Measurements from ENCODE around the gene PLCB3. TPM values are rescaled to one million over a fixed set of nuclear protein-coding genes. Genes with fewer than 3 reads are reported as not detected.

PLCB3 gene
- total RNA-seq, result 11.5 and 12.0 TPM in 2 replicates

GRCh38 chr11:64251016-64251752 lies at the start of gene PLCB3:
TSS of gene PLCB3 (plus strand) at chr11:64251530. CDS start at chr11:64251650, 120 bp downstream.
- intact Hi-C loops (cut with micrococcal nuclease), result loop anchor here (1.0 kb wide), 4 partner anchors 18 to 53 kb away; partner anchors contain the start of gene BAD

GRCh38 chr11:64201543-64201942 lies 49.8 kb upstream of the PLCB3 start:
- intact Hi-C loops (cut with micrococcal nuclease), result no loop called here

DNA sequence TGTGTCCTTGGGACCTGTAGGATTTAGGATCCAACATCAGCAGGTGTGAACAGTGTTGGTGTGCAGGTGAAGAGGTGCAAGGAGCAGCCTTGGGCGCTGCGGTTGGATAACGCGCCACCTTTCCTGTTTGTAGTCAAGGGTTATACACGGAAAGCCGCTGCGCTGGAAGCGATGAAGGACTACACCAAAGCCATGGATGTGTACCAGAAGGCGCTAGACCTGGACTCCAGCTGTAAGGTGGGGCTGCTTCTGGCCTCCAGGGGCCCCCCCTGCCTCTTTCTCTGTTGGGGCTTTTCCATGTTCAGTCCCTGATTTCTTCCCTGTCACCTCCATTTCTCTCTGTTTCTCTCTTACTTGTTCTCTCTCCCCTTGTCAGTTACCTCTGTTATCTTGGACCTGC lies 48.3 kb upstream of the PLCB3 start:
- intact Hi-C loops (cut with micrococcal nuclease), result no loop called here

- intact Hi-C loops (cut with micrococcal nuclease), result loop anchor here (1.0 kb wide), 3 partner anchors 48 to 101 kb away; partner anchors contain the start of genes BAD and PLCB3
Observed at GRCh38 chr11:64203421-64204079, 47.8 kb upstream of the PLCB3 start.

DNA sequence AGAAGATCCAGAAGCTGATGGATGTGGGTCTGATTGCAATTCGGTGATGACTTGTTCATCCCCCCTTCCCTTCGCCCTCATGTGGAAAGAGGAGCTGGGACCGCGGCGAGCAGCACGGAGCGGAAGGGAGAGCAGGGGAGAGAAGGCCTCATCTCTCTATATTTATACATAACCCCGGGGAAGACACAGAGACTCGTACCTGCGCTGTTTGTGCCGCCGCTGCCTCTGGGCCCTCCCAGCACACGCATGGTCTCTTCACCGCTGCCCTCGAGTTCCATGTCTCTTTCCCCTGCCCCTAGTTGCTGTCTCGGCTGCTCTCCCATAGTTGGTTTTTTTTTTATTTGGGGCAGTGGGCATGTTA lies 47.3 kb upstream of the PLCB3 start:
- intact Hi-C loops (cut with micrococcal nuclease), result loop anchor here (1.0 kb wide), 3 partner anchors 47 to 100 kb away; partner anchors contain the start of genes BAD and PLCB3

DNA sequence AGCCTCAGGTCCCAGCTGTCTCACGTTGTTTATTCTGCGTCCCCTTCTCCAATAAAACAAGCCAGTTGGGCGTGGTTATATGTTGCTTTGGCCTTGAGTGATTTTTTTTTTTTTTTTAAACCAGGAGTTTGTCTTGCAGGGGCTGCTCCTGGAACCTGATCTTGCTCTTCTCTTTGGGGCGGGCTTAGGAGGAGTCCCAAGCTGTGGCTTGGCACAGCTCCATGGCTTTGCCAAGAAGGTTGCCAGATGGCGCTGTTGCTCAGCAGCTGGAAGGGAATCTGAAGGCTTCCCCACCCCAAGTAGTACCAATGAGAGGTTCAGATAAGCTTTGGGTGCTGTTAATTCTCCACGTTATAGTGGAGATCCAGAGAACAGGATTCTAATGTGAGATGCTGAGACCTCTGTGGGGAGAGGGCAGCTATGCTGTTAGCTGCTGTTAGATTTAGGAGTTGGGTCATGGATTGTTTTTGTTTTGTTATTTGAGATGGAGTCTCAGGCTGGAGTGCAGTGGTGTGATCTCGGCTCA lies 46.8 kb upstream of the PLCB3 start:
- intact Hi-C loops (cut with micrococcal nuclease), result loop anchor here (1.0 kb wide), 3 partner anchors 47 to 100 kb away; partner anchors contain the start of genes BAD and PLCB3

GRCh38 chr11:64206457-64207255 lies 44.7 kb upstream of the PLCB3 start, which contains the start of gene FERMT3:
TSS of gene FERMT3 (plus strand) at chr11:64206721. CDS start at chr11:64207365, 644 bp downstream.
- intact Hi-C loops (cut with micrococcal nuclease), result loop anchor here (1.0 kb wide), 6 partner anchors 20 to 99 kb away; partner anchors contain the start of genes DNAJC4, ESRRA, FKBP2 and NUDT22

GRCh38 chr11:64207256-64208085 lies 43.9 kb upstream of the PLCB3 start:
- intact Hi-C loops (cut with micrococcal nuclease), result loop anchor here (1.0 kb wide), 5 partner anchors 19 to 98 kb away; partner anchors contain the start of genes DNAJC4, ESRRA, FKBP2 and NUDT22

GRCh38 chr11:64208086-64208795 lies 43.1 kb upstream of the PLCB3 start:
- intact Hi-C loops (cut with micrococcal nuclease), result no loop called here

DNA sequence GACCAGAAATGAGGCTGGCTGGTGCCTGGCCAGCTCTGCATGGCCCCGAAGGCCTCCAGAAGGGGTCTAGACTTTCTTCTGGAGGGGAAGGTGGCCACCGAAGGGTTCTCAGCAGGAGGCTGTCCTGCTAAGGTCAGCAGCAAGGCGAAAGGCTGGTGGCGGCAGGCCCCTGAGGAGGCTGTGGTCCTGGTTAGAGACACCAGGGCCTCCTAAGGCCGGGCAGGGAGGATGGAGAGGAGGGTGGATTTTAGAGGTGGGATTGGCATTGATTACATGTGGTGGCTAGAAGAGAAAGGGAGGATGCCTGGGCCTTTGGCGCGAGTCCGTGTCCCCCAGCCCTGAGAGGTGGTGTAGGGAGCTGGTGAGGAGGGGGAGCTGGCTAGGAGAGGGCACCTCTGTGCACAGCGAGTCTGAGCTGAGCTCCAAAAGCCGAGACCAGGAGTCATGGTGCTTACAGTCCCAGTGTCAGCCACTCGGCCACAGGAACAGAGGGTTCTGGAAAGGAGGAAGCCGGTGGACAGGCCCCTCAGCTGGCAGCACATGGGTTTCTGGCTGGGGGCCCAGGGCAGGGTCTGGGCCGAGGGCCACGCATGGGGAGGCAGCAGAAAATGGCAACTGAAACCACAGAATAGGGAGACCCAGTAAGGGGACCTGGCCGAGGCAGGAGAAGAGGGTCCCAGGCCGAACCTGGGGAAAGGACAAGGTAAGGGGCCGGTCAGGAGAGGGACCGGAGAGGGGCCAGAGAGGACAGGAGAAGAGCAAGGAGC lies 42.4 kb upstream of the PLCB3 start:
- intact Hi-C loops (cut with micrococcal nuclease), result no loop called here

GRCh38 chr11:64209563-64209843 lies 41.8 kb upstream of the PLCB3 start:
- intact Hi-C loops (cut with micrococcal nuclease), result no loop called here

- intact Hi-C loops (cut with micrococcal nuclease), result no loop called here
Observed at GRCh38 chr11:64210301-64211020, 40.9 kb upstream of the PLCB3 start.

- intact Hi-C loops (cut with micrococcal nuclease), result no loop called here
Observed at GRCh38 chr11:64211181-64211872, 40.0 kb upstream of the PLCB3 start.

DNA sequence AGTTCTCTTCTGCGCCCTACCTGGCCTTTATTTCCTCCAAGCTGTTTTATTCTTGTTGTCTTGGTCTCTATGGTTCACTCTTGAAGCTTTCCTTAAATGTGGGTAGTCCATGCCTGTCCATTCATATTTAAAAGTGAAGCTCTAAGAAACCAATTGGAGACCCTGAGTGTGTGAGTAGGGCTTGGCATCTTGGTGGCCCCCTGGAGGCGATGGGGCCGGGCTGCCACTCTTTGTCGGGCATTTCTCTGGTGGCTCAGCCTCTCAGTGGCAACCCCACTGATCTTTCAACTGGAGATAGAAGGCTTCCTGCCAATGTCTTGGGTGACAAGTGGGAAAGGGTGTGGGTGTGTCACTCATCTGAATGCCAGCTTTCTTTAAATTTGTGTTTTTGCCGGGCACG lies 34.5 kb upstream of the PLCB3 start:
- intact Hi-C loops (cut with micrococcal nuclease), result no loop called here

- intact Hi-C loops (cut with micrococcal nuclease), result no loop called here
Observed at GRCh38 chr11:64218628-64219353, 32.5 kb upstream of the PLCB3 start.

DNA sequence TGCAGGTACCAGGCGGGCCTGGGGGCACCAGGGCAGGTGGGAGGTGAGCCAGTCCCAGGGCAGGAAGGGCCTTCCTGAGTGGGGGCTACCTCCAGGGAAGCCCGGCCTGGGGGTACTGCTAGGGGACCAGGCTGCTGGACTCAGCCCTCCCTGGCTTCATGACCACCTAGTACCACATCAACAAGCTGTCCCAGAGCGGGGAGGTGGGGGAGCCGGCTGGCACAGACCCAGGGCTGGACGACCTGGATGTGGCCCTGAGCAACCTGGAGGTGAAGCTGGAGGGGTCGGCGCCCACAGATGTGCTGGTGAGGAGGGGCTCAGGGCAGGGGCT lies 32.0 kb upstream of the PLCB3 start:
- intact Hi-C loops (cut with micrococcal nuclease), result no loop called here

GRCh38 chr11:64219755-64220154 lies 31.6 kb upstream of the PLCB3 start:
- intact Hi-C loops (cut with micrococcal nuclease), result no loop called here
